Gastrocnemius medialis (tissue), 4 donors: ENCODE data around the gene PDE8A. TPM values are rescaled to one million over a fixed set of nuclear protein-coding genes. Genes with fewer than 3 reads are reported as not detected.

ENCODE experiments used
- ATAC-seq, 2 donors: fragments of 150-250 bp; one replicate each; pipeline ENCODE4 v1.9.1; 2016
- DNase-seq, 2 donors: peaks; one replicate each; pipeline ENCODE4 v3.0.0-alpha.2; 2019
- H3K27ac ChIP-seq, 4 donors: fragments of 200-600 bp; sonication (generic); 1 replicate in 1 of 4; 2 replicates in 3 of 4; pipeline ENCODE4 v1.5.1; 2016 to 2018; ENCODE audit warnings: mild to moderate bottlenecking in 2 of 4, moderate library complexity in 1 of 4
- H3K27me3 ChIP-seq, 3 donors: fragments of 200-600 bp; sonication (generic) in 2 of 3; 1 replicate in 1 of 3; 2 replicates in 2 of 3; pipeline versions ENCODE4 v1.5.1 to v1.6.0; 2016 to 2019; ENCODE audit warnings: mild to moderate bottlenecking in 1 of 3, moderate library complexity in 1 of 3
- H3K36me3 ChIP-seq, 2 donors: fragments of 200-600 bp; sonication (generic) in 1 of 2; one replicate each; pipeline ENCODE4 v1.5.1; 2017 to 2018
- H3K4me1 ChIP-seq, 2 donors: fragments of 200-600 bp; sonication (generic) in 1 of 2; one replicate each; pipeline ENCODE4 v1.5.1; 2016 to 2017; ENCODE audit warnings: mild to moderate bottlenecking in 2 of 2
- H3K4me3 ChIP-seq, 4 donors: fragments of 200-600 bp; sonication (generic) in 3 of 4; 1 replicate in 1 of 4; 2 replicates in 3 of 4; pipeline ENCODE4 v1.5.1; 2016 to 2019; ENCODE audit warnings: mild to moderate bottlenecking in 2 of 4
- H3K9me3 ChIP-seq, 3 donors: fragments of 200-600 bp; sonication (generic) in 2 of 3; 1 replicate in 1 of 3; 2 replicates in 2 of 3; pipeline ENCODE4 v1.5.1; 2016 to 2019
- CTCF ChIP-seq, 5 experiments: fragments of 450-650 bp in 3 of 5; fragments of 200-600 bp in 2 of 5; sonication (generic) in 2 of 5; IDR thresholded peaks in 4 of 5; conservative IDR thresholded peaks in 1 of 5; 1 replicate in 4 of 5; 2 replicates in 1 of 5; pipeline ENCODE4 v1.5.1; 2016 to 2019; ENCODE audit warnings: antibody characterized with exemption in 5 of 5, mild to moderate bottlenecking in 3 of 5, moderate library complexity in 3 of 5
- POLR2A ChIP-seq, 2 donors: fragments of 450-650 bp; IDR thresholded peaks; one replicate each; pipeline ENCODE4 v1.6.1; 2017; ENCODE audit warnings: antibody characterized with exemption in 2 of 2, mild to moderate bottlenecking in 2 of 2, moderate library complexity in 2 of 2
- in situ Hi-C, 4 donors: fragments of 200-750 bp; cut with MboI; loops; one replicate each; pipeline versions ENCODE4 v1.15.0 to v1.8.0; 2017; ENCODE audit warnings: low sequenced_read_pairs in 4 of 4
- intact Hi-C: fragments of 100-400 bp; cut with DNase I; formaldehyde crosslinking; loops from one replicate; pipeline ENCODE4 v1.15.1; 2023; ENCODE audit warnings: low total_unique reads
- total RNA-seq, 4 donors: library from RNA; depleted of rRNA; stranded (reverse); fragments of >200 nt; gene quantifications; one replicate each; pipeline versions ENCODE4 v1.1.0 to v1.2.3, GENCODE V29; 2016

PDE8A gene
- total RNA-seq, 4 donors from 2014 or later: 6.3 to 20.6 (median 13.9) TPM

DNA sequence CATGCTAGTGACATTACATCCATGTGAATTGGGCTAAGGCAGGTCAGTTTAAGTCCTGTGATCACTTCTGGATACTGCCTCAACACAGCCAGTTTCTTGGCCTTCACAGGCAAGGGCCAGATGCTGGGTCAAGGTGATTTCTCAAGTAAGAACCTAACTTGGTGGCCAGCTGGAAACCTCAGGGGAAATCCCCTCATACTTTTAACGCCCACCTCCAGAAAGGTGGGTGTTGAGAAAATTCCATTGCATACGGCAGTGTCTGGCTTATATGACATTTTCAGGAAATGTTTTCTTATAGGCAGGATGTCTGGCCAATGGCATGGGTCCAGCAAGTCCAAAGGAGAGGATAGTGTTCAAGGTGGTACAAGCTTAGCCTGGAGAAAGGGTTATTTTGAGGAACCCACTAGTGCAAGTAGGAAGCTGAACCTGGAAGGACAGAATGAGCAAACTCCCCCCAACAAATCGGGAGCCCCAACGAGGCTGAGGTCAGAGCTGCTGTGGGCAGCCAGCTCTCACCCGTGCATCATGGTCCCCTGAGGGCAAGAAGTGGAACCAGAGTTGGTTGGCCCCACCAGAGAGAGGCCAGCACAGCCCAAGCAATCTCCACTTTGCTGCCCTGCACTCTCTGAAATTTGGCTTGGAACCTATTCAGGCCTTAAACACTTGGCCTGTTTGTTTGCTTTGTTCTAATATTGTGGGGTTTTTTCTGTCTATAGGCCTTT lies 135.4 kb downstream of the PDE8A start:
- DNase-seq (no peak), ATAC-seq (no peak)
- no peak for TF ChIP-seq POLR2A (IDR thresholded peaks at IDR 0.05)
- no peak for TF ChIP-seq CTCF (IDR thresholded peaks at IDR 0.05 in 4 of 5, conservative IDR thresholded peaks at IDR 0.05 in 1 of 5)
- no peak overlapping the region for H3K4me3 ChIP-seq
- intact Hi-C loops (no loop called here), in situ Hi-C loops (no loop called here)
- H3K9me3 ChIP-seq: no peaks in the 10 kb centered on the region
- no peaks in the 10 kb centered on the region for H3K27me3 ChIP-seq
- peaks cover 0 to 5% of the 10 kb centered on the region in 2 donors for H3K4me1 ChIP-seq
- H3K27ac ChIP-seq: no peak overlapping the region
- H3K36me3 ChIP-seq: peaks cover 0 to 54% of the 10 kb centered on the region in 2 donors

GRCh38 chr15:85118173-85118572 lies 136.5 kb downstream of the PDE8A start:
- Histone ChIP-seq H3K27ac (no peak overlapping the region), H3K4me3 (no peak overlapping the region), H3K9me3 (no peaks in the 10 kb centered on the region), H3K4me1 (peaks cover 0 to 5% of the 10 kb centered on the region in 2 donors), H3K36me3 (peaks cover 0 to 61% of the 10 kb centered on the region in 2 donors), H3K27me3 (no peaks in the 10 kb centered on the region)
- ATAC-seq: no peak
- intact Hi-C loops (no loop called here), in situ Hi-C loops (no loop called here)
- TF ChIP-seq CTCF (IDR thresholded peaks at IDR 0.05 in 4 of 5, conservative IDR thresholded peaks at IDR 0.05 in 1 of 5): no peak
- TF ChIP-seq POLR2A (IDR thresholded peaks at IDR 0.05): no peak
- no peak for DNase-seq

DNA sequence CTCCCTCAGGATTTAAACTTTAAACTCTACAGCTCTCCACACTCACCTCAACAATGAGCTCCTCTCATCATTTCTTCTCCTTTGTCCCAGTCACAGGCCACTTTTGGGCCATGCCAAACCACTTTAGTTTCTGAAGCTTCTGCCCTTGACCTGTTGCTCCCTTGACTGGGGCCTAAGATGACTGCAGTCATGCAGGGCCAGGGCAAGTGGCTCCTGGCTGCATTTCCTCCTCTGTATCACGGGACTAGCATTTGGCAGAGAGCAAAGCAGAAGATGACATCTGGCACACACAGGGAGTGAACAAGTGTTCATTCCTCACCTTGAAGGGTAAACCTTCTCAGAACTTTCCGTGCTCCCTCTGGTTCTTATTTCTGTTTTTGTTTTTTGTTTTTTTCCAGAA lies 136.9 kb downstream of the PDE8A start:
- no peaks in the 10 kb centered on the region for H3K27me3 ChIP-seq
- no peak overlapping the region for H3K27ac ChIP-seq
- peak in 1 of 2 donors; percentile 35 for DNase-seq
- no peak for TF ChIP-seq POLR2A (IDR thresholded peaks at IDR 0.05)
- no peak for TF ChIP-seq CTCF (IDR thresholded peaks at IDR 0.05 in 4 of 5, conservative IDR thresholded peaks at IDR 0.05 in 1 of 5)
- intact Hi-C loops: no loop called here
- H3K4me1 ChIP-seq: peaks cover 0 to 5% of the 10 kb centered on the region in 2 donors
- in situ Hi-C loops: no loop called here
- no peaks in the 10 kb centered on the region for H3K9me3 ChIP-seq
- peak; percentile 74 to 75 for ATAC-seq
- H3K36me3 ChIP-seq: peaks cover 0 to 58% of the 10 kb centered on the region in 2 donors
- no peak overlapping the region for H3K4me3 ChIP-seq

DNA sequence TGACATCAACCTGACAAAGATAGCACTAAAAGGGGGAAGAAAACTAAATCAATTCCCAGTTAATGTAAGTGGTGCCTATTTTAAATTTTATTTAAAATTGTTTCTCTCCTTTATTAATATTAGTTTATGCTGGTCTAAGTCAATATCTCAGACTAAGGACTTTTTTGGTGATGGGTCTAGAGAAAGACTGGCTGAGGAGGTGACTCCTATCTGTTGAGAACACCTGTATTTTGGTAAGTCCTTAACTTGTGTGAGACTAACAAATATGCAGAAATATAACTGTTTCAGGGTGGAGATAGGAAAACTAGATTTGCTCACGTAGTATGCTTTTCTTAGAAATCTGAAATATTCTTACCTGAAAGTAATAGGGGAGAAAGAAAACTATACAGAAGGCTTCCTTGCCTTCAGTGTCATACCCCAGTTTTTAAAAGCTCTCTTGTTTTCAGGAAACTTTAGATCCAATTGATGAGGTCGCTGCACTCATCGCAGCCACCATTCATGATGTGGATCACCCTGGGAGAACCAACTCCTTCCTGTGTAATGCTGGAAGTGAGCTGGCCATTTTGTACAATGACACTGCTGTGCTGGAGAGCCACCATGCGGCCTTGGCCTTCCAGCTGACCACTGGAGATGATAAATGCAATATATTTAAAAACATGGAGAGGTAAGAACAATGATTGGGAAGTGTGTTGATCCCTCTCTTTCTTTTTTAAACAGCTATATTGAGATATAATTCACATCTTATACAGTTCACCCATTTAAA lies 138.9 kb downstream of the PDE8A start:
- ATAC-seq: no peak
- no peak overlapping the region for H3K27ac ChIP-seq
- no peak for TF ChIP-seq CTCF (IDR thresholded peaks at IDR 0.05 in 4 of 5, conservative IDR thresholded peaks at IDR 0.05 in 1 of 5)
- TF ChIP-seq POLR2A (IDR thresholded peaks at IDR 0.05): no peak
- DNase-seq: no peak
- no peak overlapping the region for H3K4me3 ChIP-seq
- peaks cover 0 to 5% of the 10 kb centered on the region in 2 donors for H3K4me1 ChIP-seq
- intact Hi-C loops (no loop called here), in situ Hi-C loops (no loop called here)
- peaks cover 0 to 47% of the 10 kb centered on the region in 2 donors for H3K36me3 ChIP-seq
- no peaks in the 10 kb centered on the region for H3K27me3 ChIP-seq
- no peaks in the 10 kb centered on the region for H3K9me3 ChIP-seq
